NCI-H460 (cell line): ENCODE data around the gene INPP4B. TPM values are rescaled to one million over a fixed set of nuclear protein-coding genes. Genes with fewer than 3 reads are reported as not detected.

Experiments used
- DNase-seq: peaks from one replicate; pipeline ENCODE4 v3.0.0-alpha.2; 2016; ENCODE audit warnings: low read depth; ENCODE audit errors: extremely low read depth
- total RNA-seq: library from RNA; depleted of rRNA; stranded (reverse); fragments of >200 nt; shearing (Covaris generic); gene quantifications from 2 replicates; pipeline ENCODE4 v1.2.3, GENCODE V29; 2014

The INPP4B gene
- total RNA-seq, 1 experiment from 2014 or later = 3.9 TPM

DNA sequence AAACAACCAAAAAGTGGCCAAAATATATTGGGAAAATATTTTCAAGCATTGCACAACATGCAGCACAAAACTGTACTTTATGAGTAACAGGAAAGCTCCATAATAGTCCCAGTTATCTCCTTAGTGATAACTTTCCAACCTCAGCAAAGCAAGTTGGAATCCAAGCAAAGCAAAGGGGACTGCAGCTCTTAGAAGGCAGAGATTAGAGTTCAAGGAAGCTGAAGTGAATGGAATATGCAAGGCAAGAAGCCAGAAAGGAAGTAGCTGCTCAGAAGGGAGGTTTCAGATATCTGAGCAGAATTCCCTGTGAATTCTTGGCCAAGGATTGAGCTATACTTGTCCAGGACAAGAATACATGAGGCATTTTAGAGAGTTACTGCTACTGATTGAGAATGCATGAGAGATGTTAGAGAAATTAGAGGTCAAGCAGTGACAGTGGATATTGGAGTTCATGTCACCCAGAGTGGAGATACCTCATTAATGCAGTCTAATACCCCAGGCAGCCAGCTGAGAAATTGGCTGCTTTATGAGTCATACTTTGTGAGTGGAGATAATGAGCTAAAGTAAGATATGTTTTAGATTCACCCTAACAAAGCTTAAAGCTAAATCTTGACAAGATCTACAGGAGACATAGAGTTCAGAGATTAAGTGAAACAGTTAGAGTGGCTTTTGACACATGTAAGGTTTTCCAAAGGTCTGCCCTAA lies 102.8 kb downstream of the INPP4B start:
- no peak for DNase-seq

DNA sequence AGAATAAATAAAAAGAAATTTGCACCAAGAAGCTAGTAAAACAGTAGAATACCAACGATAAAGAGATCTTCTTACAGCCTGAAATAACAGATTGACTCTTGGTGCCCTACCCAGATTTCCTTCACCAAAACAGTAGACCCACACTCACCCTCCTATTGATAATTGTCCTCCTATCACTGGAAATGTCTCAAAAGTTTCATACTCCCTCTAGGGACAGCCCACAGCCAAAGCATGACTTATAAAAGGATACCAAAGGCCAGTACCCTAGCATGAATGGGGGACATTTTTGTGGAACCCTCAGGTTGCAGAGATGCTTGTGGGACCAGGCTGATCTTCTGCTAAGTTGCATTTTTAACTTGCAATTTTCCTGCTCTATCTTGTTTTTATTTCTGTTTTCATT lies 104.1 kb downstream of the INPP4B start:
- DNase-seq = no peak

DNA sequence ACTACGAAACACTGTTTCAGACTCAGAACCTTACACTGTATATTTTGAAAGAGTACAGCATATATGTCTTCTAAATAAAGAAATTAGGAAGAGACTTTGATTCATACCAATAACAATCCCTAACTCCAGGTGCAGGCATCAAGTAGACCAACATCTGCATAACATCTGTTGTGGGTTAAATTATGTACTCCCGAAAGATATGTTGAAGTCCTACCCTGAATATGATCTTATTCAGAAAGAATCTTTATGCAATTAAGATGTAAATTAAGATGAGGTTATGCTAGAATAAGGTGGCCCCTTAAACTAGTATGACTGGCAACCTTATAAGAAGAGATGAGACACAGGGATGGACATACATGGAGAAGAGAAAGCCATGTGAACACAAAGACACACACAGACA lies 117.9 kb downstream of the INPP4B start:
- DNase-seq = no peak

DNA sequence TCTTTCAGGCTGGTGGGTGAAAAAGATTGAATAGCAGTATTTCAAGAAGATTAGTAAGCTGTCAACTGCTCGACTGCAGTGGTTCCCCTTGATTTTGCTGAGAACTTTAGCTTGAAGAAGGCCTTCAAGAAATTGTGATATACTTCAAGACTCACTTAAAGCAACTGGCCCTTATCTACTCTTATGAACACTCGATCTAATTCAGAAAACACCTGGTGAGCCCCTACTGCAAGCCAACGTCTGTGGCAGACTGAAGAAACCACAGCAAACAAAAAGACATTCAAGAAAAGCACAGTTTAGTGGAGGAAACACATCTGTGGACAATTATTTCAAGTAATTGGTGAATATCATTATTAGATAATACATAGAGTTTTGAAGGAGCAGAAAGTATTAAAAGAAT lies 119.0 kb downstream of the INPP4B start:
- DNase-seq = no peak

DNA sequence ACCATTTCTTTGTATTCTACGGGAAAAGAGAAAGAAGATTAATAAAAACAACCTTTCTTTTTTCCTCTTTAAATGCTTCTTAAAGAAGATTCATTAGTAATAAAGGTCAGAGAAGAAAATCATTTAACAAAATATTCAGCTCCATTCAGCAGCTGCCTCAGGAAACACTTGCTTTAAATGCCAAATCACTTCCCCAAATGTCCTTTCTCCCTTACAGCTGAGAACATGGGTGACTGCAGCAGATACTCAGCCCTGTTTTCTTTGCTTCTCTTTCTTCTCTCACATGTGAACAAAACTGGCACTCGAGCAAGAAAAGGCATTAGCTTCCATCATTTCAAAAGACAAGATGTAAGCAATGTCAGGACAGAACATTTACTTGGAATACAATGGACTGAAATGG lies 120.2 kb downstream of the INPP4B start:
- DNase-seq = no peak

DNA sequence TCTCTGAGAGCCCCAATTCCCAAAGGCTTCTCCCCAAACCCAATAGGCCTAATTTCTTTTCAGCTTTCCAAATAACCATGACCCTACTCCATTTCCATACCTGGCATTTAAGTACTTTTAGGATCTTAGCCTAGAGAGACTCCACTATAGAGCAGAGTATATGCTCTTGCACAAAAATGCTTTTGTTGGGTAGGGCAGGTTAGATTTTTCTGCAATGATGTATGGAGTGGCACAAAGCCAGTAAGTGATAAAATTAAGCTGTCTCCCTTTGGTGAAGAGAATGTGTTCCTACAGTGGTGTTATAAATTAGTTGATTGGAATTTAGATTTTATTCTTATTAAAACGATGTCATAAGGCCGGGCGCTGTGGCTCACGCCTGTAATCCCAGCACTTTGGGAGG lies 124.9 kb downstream of the INPP4B start:
- DNase-seq = no peak

DNA sequence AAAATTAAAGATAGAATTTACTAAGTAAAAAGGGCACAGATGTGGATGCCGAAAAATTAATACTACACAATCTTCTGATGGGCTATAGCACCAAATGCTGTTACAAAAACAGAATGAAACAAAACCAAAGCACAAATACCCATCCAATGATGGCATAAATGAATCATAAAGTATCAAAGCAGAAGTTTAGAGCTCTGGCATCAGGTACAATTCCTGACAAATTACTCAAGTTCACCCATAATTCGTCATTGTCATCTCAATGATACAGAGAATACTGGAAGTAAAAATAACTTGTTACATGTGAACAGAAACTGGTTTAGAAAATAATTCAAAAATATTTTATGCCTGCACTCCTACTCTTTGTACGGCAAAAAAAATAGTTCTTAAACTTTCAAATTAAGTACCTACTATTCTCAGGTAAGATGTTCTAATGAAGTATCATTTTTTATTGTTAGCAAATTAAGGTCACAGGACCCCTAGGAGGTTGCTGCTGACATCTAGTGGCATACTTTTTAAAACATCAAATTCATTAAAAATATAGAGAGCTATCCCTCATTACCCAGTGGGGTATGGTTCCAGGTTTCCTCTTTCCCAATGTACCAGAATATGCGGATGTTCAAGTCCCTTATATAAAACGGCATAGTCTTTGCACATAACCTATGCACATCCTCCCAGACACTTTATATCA lies 126.1 kb downstream of the INPP4B start:
- DNase-seq = peak; percentile 19

DNA sequence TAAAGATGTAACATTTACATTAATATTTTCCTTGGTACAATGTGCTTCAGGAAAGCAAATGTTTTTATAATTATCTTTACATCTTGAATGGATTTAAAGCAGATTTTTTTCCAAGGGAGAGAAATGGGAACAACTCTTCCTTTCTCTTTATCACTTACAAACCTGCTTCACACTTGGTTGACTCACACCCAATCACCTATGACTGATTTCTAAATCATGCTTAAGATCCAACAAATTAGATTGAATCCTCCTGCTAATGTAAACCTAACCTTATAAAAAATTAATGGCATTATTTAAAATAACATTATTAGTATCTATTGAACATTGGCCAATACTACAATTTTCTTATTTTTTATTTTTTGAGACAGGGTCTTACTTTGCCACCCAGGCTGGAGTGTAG lies 127.1 kb downstream of the INPP4B start:
- DNase-seq = no peak

DNA sequence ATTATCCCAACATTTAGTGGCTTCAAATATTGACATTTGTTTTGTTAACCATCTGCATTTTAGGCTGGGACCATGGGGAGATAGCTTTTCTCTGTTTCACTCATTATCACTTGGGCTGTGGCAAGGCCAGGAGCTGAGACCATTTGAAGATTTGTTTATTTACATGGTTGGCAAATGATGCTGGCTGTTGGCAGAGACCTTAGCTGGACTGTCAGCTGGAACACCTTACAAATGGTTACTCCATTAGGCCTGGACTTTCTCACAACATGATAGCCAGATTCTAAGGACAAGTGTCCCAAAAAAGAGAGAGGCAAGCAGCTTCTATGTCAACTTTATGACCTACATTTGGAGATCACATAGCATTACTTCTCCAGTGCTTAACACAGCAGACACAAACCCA lies 130.4 kb downstream of the INPP4B start:
- no peak for DNase-seq

DNA sequence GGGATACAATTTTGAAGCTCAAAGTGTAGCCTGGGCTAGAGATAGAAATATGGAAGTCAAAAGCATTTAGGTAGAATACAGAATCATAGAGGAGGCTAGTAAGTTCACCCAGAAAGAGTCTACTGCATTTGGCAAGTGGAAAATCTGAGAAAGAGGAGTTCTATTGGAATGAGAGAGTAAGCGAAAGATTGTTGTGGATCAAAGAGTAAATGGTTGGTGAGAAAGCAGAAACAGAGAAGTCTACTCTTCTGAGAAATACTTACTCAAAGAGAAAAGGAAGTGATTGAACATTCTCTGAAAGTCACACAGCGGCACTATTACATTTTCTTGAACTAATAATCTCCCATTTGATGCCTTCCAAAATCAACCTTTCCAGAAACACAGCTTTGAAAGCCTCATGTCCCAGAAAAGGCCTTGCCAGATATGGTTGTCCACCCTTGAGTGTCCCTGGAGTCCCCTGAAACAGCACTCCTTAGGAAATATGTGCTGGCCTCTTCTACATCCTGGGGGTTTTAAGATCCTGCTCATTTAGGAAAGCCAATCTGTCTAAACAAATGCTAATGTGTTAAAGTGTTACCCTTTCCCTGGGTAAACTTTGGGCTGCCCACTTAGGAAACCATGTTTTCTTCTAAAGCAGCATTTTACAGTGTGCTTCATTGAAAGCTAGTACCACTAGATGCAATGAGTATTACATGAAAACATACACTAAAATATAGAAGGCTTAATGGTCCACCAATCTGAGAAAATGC lies 132.6 kb downstream of the INPP4B start:
- DNase-seq = no peak

DNA sequence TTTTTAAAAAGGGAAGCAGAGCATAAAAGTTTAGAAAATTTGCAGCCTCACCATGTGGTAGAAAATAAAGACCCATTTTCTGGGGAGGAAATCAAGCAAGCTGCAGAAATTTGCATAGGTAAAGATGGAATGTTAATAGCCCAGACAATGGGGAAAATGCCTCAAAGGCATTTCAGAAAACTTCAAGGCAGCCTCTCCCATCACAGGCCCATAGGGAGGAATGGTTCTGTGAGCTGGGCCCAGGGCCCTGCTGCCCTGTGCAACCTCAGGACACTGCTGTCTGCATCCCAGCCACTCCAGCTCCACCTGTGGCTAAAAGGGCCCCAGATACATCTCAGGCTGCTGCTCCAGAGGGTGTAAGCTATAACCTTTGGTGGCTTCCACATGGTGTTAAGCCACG lies 137.9 kb downstream of the INPP4B start:
- no peak for DNase-seq

DNA sequence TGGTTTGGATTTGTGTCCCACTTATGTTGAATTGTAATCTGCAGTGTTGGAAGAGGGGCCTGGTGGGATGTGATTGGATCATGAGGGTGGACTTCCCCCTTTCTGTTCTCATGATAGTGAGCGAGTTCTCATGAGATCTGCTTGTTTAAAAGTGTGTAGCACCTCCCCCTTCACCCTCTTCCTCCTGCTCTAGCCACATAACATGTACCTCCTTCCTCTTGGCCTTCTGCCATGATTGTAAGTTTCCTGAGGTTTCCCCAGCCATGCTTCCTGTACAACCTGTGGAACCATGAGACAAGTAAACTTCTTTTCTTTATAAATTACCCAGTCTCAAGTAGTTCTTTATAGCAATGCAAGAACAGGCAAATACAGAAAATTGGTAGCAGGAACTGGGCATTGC lies 138.7 kb downstream of the INPP4B start:
- no peak for DNase-seq

DNA sequence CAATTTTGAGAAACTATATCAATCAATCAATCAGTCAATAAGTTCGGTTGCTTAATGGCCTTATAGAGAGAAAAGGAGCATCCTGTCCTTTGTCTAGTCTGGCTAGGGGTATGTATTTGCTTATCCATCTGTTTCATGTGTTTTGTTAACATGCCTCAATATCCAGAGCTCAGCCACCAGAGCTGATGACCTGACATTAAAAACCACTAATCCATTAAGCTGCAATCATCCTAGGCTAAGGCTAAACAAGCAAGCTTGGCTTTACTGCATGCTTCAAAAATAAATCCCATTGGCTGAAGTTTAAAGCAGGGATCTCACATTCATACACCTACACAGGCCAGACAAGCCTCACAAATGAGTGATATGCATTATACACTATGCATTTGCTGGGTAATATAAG lies 139.7 kb downstream of the INPP4B start:
- DNase-seq = no peak

DNA sequence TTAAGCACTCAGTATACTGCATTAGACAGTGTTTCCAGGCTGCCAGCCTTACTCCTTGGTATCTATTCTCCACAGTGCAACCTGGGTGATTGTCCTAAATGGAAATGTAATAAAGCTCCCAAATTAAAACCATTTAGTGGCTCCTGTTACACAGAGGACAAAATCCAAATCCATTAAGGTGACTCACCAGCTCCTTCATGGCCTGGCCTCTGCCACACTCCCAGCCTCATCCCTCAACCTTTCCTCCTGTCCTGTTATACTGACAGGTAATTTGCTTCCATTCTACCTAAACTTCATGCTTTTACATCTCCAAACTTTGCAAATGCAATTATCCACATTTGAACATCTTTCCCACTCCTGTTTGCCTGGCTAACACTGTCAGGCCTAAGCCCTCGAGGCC lies 140.3 kb downstream of the INPP4B start:
- no peak for DNase-seq

DNA sequence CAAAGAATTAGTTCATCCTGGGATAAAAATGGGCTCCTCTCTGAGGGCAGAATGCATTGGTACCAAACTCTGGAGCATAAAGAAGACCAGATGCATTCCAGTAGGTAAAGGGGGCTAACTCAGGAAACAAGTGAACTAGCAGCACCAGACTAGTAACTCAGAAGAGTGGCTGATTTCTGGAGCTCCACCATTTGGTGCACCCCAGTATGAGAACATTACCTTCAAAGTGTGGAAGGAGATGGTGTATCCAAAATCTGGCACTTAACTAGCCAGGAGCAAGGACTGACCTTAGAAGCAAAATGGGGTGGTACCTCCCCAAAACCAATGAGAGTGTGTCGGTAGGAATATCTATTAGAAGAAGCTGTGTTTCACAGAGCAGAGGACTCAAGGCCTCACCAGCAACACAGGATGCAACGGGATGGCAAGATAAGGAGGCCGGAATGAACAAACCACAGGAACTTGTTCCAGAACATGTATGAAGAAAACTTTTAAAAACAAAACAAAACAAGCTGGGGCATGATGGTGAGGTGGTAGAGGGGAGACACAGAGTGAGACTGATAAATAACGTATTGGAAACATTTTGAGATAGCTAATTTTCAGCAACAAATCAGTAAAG lies 142.3 kb downstream of the INPP4B start:
- DNase-seq = no peak

DNA sequence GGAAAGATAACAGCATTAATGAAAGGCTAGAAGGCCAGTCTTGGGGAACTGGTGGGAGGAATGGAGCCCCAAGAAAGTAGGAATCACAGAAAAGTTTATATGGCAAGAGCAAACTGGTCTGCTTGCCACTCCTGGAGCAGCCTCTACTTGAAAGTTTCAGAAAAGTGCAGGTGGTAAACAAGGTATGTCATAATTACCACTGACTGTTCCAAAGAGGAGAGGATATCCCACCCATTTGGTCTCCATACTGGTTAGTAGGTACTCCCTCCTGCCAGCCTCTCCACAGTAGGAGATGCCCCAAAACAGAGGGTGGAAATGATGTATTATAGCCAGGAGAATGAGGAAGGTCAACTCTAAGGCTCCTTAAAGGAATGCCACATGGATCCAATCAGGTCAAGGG lies 145.1 kb downstream of the INPP4B start:
- no peak for DNase-seq

DNA sequence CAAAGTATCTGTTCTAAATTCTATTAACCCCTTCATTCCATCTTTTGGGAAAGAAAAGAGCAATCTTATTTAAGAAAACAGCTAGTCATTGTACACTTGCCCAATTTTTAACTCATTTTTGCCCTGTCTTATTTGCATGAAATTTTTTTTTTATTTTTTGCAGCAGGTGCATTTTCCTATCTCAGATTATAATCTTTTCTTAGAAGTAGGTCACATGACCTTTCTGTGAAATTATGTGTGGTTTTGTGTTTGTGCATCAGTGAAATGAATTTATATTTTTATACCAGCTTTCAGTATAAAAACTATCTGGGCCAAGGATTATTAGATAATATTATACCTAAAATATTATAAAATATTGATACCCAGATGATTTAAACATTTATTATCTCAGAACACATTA lies 145.6 kb downstream of the INPP4B start:
- DNase-seq = no peak

DNA sequence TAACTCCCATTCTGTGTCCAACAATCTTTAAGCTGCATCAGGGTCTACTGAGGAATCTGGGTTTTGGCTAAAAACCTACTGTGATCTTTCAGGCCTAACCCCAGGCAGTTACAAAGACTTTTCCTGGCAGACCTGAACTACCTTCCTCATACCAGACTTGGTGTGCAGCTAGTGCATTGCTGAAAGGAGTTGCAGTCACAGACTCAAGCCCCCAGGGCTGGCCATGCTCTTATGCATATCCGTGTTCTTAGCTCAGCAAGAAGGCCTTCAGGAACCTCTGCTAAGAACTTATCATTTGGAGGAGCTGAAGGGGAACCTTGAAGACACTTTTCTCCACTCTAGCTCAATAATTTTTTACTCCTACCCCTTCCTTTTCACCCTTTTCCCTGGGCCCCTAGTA lies 147.5 kb downstream of the INPP4B start:
- DNase-seq = no peak

DNA sequence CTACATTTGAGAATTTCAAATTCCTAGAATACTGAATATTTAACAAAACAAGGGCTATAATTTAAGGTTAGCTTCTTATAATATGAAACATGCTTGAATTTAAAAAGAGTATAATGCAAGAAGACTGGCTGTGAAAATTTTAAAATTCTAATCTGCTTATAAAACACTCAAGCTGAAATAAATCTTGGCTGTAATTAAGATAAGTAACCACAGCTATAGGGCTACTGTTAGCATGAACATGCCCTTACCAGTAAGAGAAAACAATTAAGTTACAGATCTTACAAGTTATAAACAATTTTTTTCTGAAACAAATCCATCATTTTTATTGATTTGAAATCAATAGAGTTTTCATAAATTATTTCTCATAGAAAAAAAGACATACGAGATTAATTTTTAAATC lies 148.2 kb downstream of the INPP4B start:
- no peak for DNase-seq

DNA sequence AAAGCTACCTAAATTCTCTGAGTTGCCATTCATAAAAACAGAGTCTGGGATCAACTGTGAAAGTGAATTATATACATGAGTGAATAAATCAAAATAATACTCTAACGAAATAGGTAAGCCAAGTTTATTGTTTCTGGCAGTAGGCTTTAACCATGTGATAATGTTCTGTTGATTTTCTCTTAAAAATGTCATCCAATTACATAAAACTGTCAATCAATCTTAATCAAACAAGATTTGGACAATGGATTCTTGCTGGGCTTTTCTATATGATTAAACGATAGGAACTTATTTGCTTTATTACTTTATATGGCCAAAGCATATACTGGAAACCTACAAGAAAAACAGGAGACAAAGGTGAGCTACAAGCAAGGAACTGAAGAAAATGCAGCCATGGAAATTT lies 148.8 kb downstream of the INPP4B start:
- no peak for DNase-seq

DNA sequence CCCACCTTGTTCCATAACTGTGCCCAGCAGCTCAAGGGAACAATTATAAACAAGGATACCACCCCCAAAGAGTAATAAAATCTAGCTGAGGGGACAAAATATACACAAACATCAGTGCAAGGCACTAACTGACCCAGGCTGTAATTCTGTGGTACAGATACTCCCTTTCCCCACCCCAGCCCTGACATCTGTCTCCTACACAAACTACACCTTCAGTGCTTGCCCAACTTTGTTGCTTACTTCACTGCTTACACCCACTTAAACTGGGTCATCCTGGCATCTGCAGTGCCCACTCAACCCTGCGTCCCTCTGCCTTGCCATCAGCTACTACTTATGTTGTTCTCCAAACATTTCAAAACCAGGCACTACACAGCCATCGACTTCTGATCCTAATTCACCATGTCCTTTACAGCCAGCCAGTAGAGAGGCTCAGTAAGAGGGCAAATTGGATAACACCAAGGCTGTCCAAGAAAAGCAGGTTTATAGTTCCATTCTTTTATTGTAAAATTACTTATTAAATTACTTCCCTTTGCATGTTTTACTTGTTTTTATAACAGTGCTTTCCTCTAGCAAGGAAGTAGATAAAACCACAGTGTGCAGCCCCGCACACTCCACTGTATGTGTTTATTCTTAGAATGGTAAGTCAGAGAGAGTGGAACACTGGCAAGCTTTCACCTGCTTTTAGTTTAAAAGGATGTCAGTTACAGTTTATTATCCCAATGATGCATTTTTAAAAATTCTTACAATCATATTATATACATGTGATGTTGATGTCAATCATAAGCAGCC lies 149.6 kb downstream of the INPP4B start:
- DNase-seq = no peak
